H1 (cell line): ENCODE measurements around the gene UNC13C. TPM values are rescaled to one million over a fixed set of nuclear protein-coding genes. Genes with fewer than 3 reads are reported as not detected.

Experiments used
- CHD7 ChIP-seq: fragments of 300-600 bp; sonication (generic); IDR thresholded peaks from 2 replicates; pipeline ENCODE4 v1.7.1; 2012; ENCODE audit warnings: low read length, moderate library complexity, mild to moderate bottlenecking, inconsistent platforms; ENCODE audit not compliant: insufficient replicate concordance
- POU5F1 ChIP-seq: IDR thresholded peaks from 2 replicates; pipeline ENCODE4 v1.6.1; 2011; ENCODE audit warnings: low read depth, mild to moderate bottlenecking, low read length, moderate library complexity
- polyA plus RNA-seq, 7 experiments: library from polyadenylated mRNA; depleted of rRNA in 3 of 7; stranded (reverse) in 5 of 7; unstranded in 2 of 7; fragments of >200 nt in 5 of 7; fragments of 200-250 nt in 2 of 7; gene quantifications; 1 replicate in 5 of 7; 2 replicates in 1 of 7; 4 replicates in 1 of 7; pipeline versions ENCODE4 v1.2.1 to v1.2.3, GENCODE V29; 2011 to 2013; ENCODE audit warnings: missing spikeins in 2 of 7, mixed read lengths in 2 of 7
- total RNA-seq: library from RNA; stranded (reverse); fragmentation: NEBNext Ultra II Directional; extraction: Animal tissue kit (Norgen Biotek cat#: 25700); gene quantifications from 2 replicates; pipeline ENCODE4 v1.2.1, GENCODE V29; 2021

The UNC13C gene
- total and polyA plus RNA-seq, 2 of the 8 experiments (the other 6 are each of a cell fraction or from before 2014, with no cell fraction given) = 0.02 to 0.13 TPM

GRCh38 chr15:54083991-54084390 lies 105.8 kb downstream of the UNC13C start (continued):
- TF ChIP-seq CHD7 (no peak), POU5F1 (no peak)
